Activated B cell treated with CpG ODN at 0.5 μM for 24 hours (primary cell): ENCODE results near the gene PSMB3. TPM values are rescaled to one million over a fixed set of nuclear protein-coding genes. Genes with fewer than 3 reads are reported as not detected.
"Not testable (repeated sequence)": the region's sequence is repeated elsewhere in the genome, so short reads cannot be mapped to it uniquely, and the experiment has no call there.

ENCODE experiments used
- ATAC-seq: fragments of 200-7000 bp; cut with Tn5 transposase; one replicate; pipeline ENCODE4 v1.10.0; 2021; ENCODE audit warnings: low read depth, mild to moderate bottlenecking, moderate library complexity
- CTCF ChIA-PET: fragments of 350-600 bp; sonication (Branson Sonifier 250); formaldehyde crosslinking; loops from one replicate; lab custom pipeline; 2021; ENCODE audit warnings: antibody characterized with exemption; lab: Charles Lee
- POLR2A ChIA-PET: fragments of 350-600 bp; sonication (Branson Sonifier 250); formaldehyde crosslinking; loops from one replicate; lab custom pipeline; 2021; ENCODE audit warnings: antibody characterized with exemption; lab: Charles Lee
- DNase-seq: peaks from one replicate; pipeline ENCODE4 v3.0.0; 2022
- H3K27ac Mint-ChIP-seq: one replicate; pipeline ENCODE4 v1.8.0; 2020; ENCODE audit warnings: mixed read lengths
- H3K27me3 Mint-ChIP-seq: one replicate; pipeline ENCODE4 v1.8.0; 2021; ENCODE audit warnings: mixed read lengths
- H3K36me3 Mint-ChIP-seq: one replicate; pipeline ENCODE4 v1.8.0; 2021; ENCODE audit warnings: low read depth, mixed read lengths
- H3K4me1 Mint-ChIP-seq: one replicate; pipeline ENCODE4 v1.8.0; 2021; ENCODE audit warnings: mixed read lengths
- H3K4me3 Mint-ChIP-seq: one replicate; pipeline ENCODE4 v1.8.0; 2020; ENCODE audit warnings: mild to moderate bottlenecking, mixed read lengths
- H3K9me3 Mint-ChIP-seq: one replicate; pipeline ENCODE4 v1.8.0; 2020; ENCODE audit warnings: mixed read lengths
- CTCF ChIP-seq: fragments of 200-600 bp; IDR thresholded peaks from one replicate; pipeline ENCODE4 v1.8.0; 2022; ENCODE audit warnings: antibody characterized with exemption, mild to moderate bottlenecking
- intact Hi-C: fragments of 100-400 bp; cut with micrococcal nuclease; formaldehyde crosslinking; loops from one replicate; pipeline ENCODE4 v1.15.1; 2024
- total RNA-seq: library from RNA; stranded (reverse); gene quantifications from 2 replicates; pipeline ENCODE4 v1.2.3, GENCODE V29; 2022

PSMB3 gene
- total RNA-seq, 1 donor from 2014 or later: 234 TPM

DNA sequence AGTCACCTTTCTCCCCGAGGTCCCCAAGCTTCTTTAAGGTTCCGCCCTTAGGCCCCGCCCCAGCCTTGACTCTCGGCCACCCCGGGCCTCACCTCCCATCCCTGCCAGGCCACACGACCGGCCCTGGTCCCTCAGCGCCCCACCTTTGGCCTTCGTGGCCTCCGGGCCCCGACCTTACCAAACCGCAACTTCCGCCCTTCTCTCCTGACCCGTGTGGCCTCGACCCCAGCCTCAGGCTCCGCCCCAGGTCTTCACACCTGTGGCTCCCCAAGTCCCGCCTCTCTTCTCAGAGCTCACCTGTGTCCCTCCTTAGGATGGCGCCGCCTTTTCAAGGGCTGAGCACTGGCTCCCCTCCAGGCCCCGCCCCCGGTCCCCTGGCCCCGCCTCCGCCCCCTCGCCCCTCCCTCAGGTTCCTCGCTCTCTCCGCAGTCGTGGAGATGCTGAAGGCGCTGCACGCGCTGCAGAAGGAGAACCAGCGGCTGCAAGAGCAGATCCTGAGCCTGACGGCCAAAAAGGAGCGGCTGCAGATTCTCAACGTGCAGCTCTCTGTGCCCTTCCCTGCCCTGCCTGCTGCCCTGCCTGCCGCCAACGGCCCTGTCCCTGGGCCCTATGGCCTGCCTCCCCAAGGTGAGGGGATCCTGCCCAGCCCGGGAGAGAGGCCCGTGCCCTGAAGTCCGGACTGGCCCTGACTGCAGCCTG lies 32.4 kb upstream of the PSMB3 start:
- Mint-ChIP-seq H3K27me3 (no peaks in the 10 kb centered on the region), H3K4me3 (no peak overlapping the region), H3K36me3 (peaks cover 74% of the 10 kb centered on the region), H3K9me3 (no peaks in the 10 kb centered on the region), H3K27ac (no peak overlapping the region), H3K4me1 (peaks cover 20% of the 10 kb centered on the region)
- DNase-seq (no peak), ATAC-seq (no peak)
- ChIA-PET CTCF (no interaction called here), POLR2A (interaction anchor here (0.6 to 0.9 kb wide), 3 partner anchors 10 to 20 kb away, joined by 3 to 6 read pairs (median 4); partner anchors contain the start of gene MLLT6)
- no peak for TF ChIP-seq CTCF
- intact Hi-C loops: no loop called here

- Mint-ChIP-seq H3K4me3 (no peak overlapping the region), H3K27ac (no peak overlapping the region), H3K4me1 (peaks cover 15% of the 10 kb centered on the region), H3K27me3 (no peaks in the 10 kb centered on the region), H3K36me3 (peaks cover 68% of the 10 kb centered on the region), H3K9me3 (no peaks in the 10 kb centered on the region)
- DNase-seq: no peak
- no peak for TF ChIP-seq CTCF
- ChIA-PET POLR2A (interaction anchor here (1.0 kb wide), 1 partner anchor 17 kb away, joined by 3 read pairs; no protein-coding TSS in a partner anchor), CTCF (no interaction called here)
- no peak for ATAC-seq
- intact Hi-C loops: no loop called here
Observed at GRCh38 chr17:38720941-38721340, 31.6 kb upstream of the PSMB3 start.

- DNase-seq: no peak
- H3K27ac Mint-ChIP-seq: no peak overlapping the region
- peaks cover 64% of the 10 kb centered on the region for H3K36me3 Mint-ChIP-seq
- H3K27me3 Mint-ChIP-seq: no peaks in the 10 kb centered on the region
- H3K4me3 Mint-ChIP-seq: no peak overlapping the region
- no peaks in the 10 kb centered on the region for H3K9me3 Mint-ChIP-seq
- TF ChIP-seq CTCF: no peak
- H3K4me1 Mint-ChIP-seq: peaks cover 20% of the 10 kb centered on the region
- ChIA-PET CTCF (interaction anchor here (2.1 kb wide), 1 partner anchor 14 kb away, joined by 7 read pairs; no protein-coding TSS in a partner anchor), POLR2A (interaction anchor here (1.0 to 1.6 kb wide), 2 partner anchors 16 to 18 kb away, joined by 3 to 4 read pairs; no protein-coding TSS in a partner anchor)
- intact Hi-C loops: no loop called here
- ATAC-seq: no peak
Observed at GRCh38 chr17:38721802-38722201, 30.7 kb upstream of the PSMB3 start.

GRCh38 chr17:38724337-38724988 lies 28.1 kb upstream of the PSMB3 start:
- Mint-ChIP-seq H3K9me3 (no peaks in the 10 kb centered on the region), H3K4me1 (peaks cover 44% of the 10 kb centered on the region), H3K27ac (no peak overlapping the region), H3K4me3 (no peak overlapping the region), H3K27me3 (no peaks in the 10 kb centered on the region), H3K36me3 (peaks cover 40% of the 10 kb centered on the region)
- DNase-seq (no peak), ATAC-seq (no peak)
- POLR2A ChIA-PET: interaction anchor here (0.6 to 1.2 kb wide), 2 partner anchors 15 to 19 kb away, joined by 3 read pairs; no protein-coding TSS in a partner anchor
- CTCF ChIA-PET: no interaction called here
- intact Hi-C loops: no loop called here
- TF ChIP-seq CTCF: no peak

DNA sequence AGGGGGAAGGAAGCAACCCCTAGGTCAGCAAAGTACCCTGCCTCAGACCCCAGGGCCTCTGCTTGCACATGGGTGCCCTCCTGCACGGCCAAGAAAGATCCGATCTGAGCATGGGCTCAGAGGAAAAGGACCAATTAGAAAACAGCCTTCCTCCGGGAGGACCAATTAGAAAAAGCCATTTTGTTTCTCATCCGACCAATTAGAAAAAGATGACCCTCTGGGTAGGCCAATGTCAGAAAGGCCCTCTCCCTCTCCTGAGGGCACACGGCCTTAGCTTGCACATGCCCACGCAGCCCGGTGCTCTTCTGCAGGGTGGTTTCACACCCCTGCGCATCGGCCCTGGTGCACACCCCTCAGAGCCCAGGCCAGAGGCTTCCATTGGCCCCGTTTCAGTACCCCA lies 27.5 kb upstream of the PSMB3 start:
- DNase-seq (no peak), ATAC-seq (no peak)
- ChIA-PET CTCF (no interaction called here), POLR2A (interaction anchor here (1.2 kb wide), 1 partner anchor 15 kb away, joined by 3 read pairs; no protein-coding TSS in a partner anchor)
- intact Hi-C loops: no loop called here
- no peaks in the 10 kb centered on the region for H3K27me3 Mint-ChIP-seq
- H3K9me3 Mint-ChIP-seq: no peaks in the 10 kb centered on the region
- no peak for TF ChIP-seq CTCF
- H3K4me3 Mint-ChIP-seq: no peak overlapping the region
- no peak overlapping the region for H3K27ac Mint-ChIP-seq
- peaks cover 46% of the 10 kb centered on the region for H3K4me1 Mint-ChIP-seq
- H3K36me3 Mint-ChIP-seq: peaks cover 37% of the 10 kb centered on the region

GRCh38 chr17:38726145-38726544 lies 26.4 kb upstream of the PSMB3 start:
- peaks cover 49% of the 10 kb centered on the region for H3K4me1 Mint-ChIP-seq

More at GRCh38 chr17:38726145-38726544, 26.4 kb upstream of the PSMB3 start:
- intact Hi-C loops, DNase-seq, H3K4me3 Mint-ChIP-seq, H3K9me3 Mint-ChIP-seq, ATAC-seq, H3K27me3 Mint-ChIP-seq, H3K27ac Mint-ChIP-seq: not testable (repeated sequence)
- ChIA-PET CTCF (interaction anchor here (3.4 kb wide), 1 partner anchor 49 kb away, joined by 17 read pairs; no protein-coding TSS in a partner anchor), POLR2A (interaction anchor here (1.2 to 3.6 kb wide), 3 partner anchors 9 to 26 kb away, joined by 3 to 73 read pairs (median 3); partner anchors contain the start of genes MLLT6 and PSMB3)
- peaks cover 31% of the 10 kb centered on the region for H3K36me3 Mint-ChIP-seq
